WTC11 (cell line): ENCODE results near the gene PCGF1.

Experiments used
- ATF2 ChIP-seq: sonication (generic); formaldehyde crosslinking; IDR thresholded peaks from 2 replicates; pipeline ENCODE4 v1.8.1; 2022; ENCODE audit warnings: low read depth, missing genetic modification reagents, borderline replicate concordance
- ATF3 ChIP-seq: sonication (generic); formaldehyde crosslinking; conservative IDR thresholded peaks from 2 replicates; pipeline ENCODE4 v1.8.1; 2022; ENCODE audit warnings: mild to moderate bottlenecking, missing genetic modification reagents
- CDX4 ChIP-seq: fragments of 250-450 bp; sonication (Bioruptor Pico); IDR thresholded peaks from 2 replicates; pipeline ENCODE4 v1.9.0; 2021; ENCODE audit warnings: moderate library complexity, mild to moderate bottlenecking, inconsistent platforms, borderline replicate concordance
- FOXJ3 ChIP-seq: sonication (generic); formaldehyde crosslinking; IDR thresholded peaks from 2 replicates; pipeline ENCODE4 v1.9.0; 2021; ENCODE audit warnings: missing genetic modification reagents, mild to moderate bottlenecking, borderline replicate concordance
- IRF2 ChIP-seq: sonication (generic); formaldehyde crosslinking; IDR thresholded peaks from 2 replicates; pipeline ENCODE4 v1.8.0; 2022; ENCODE audit warnings: low read depth, missing genetic modification reagents, borderline replicate concordance
- KAT7 ChIP-seq: sonication (generic); formaldehyde crosslinking; IDR thresholded peaks from 2 replicates; pipeline ENCODE4 v1.8.1; 2023; ENCODE audit warnings: missing genetic modification reagents, mild to moderate bottlenecking, borderline replicate concordance
- MYBL2 ChIP-seq: sonication (generic); formaldehyde crosslinking; IDR thresholded peaks from 2 replicates; pipeline ENCODE4 v1.8.1; 2023; ENCODE audit warnings: mild to moderate bottlenecking, moderate library complexity, missing genetic modification reagents
- SMAD3 ChIP-seq: sonication (generic); formaldehyde crosslinking; IDR thresholded peaks from 2 replicates; pipeline ENCODE4 v1.8.0; 2022; ENCODE audit warnings: missing genetic modification reagents, mild to moderate bottlenecking, borderline replicate concordance
- STAT6 ChIP-seq: sonication (generic); formaldehyde crosslinking; conservative IDR thresholded peaks from 2 replicates; pipeline ENCODE4 v1.8.1; 2023; ENCODE audit warnings: mild to moderate bottlenecking, low read depth, missing genetic modification reagents, moderate library complexity
- TF ChIP-seq, protein P1 (sequence below): fragments of 200-600 bp; IDR thresholded peaks from 2 replicates; pipeline ENCODE4 v1.8.0; 2022; ENCODE audit warnings: antibody characterized with exemption
- TF ChIP-seq, protein P2 (sequence below): fragments of 250-450 bp; sonication (Bioruptor Pico); IDR thresholded peaks from 2 replicates; pipeline ENCODE4 v2.1.2; 2022; ENCODE audit warnings: mild to moderate bottlenecking, moderate library complexity
- TF ChIP-seq, protein P3 (sequence below): sonication (generic); formaldehyde crosslinking; IDR thresholded peaks from 2 replicates; pipeline ENCODE4 v1.8.1; 2023; ENCODE audit warnings: mild to moderate bottlenecking, missing genetic modification reagents, moderate library complexity
- TF ChIP-seq, protein P4 (sequence below): sonication (generic); formaldehyde crosslinking; IDR thresholded peaks from 2 replicates; pipeline ENCODE4 v1.8.0; 2023; ENCODE audit warnings: missing genetic modification reagents, mild to moderate bottlenecking, borderline replicate concordance
- TF ChIP-seq, protein P5 (sequence below): sonication (generic); formaldehyde crosslinking; IDR thresholded peaks from 2 replicates; pipeline ENCODE4 v1.8.1; 2023; ENCODE audit warnings: mild to moderate bottlenecking, missing genetic modification reagents

- TF ChIP-seq FOXJ3 (CRISPR knock-in tag), result no peak
- TF ChIP-seq, protein P1, sequence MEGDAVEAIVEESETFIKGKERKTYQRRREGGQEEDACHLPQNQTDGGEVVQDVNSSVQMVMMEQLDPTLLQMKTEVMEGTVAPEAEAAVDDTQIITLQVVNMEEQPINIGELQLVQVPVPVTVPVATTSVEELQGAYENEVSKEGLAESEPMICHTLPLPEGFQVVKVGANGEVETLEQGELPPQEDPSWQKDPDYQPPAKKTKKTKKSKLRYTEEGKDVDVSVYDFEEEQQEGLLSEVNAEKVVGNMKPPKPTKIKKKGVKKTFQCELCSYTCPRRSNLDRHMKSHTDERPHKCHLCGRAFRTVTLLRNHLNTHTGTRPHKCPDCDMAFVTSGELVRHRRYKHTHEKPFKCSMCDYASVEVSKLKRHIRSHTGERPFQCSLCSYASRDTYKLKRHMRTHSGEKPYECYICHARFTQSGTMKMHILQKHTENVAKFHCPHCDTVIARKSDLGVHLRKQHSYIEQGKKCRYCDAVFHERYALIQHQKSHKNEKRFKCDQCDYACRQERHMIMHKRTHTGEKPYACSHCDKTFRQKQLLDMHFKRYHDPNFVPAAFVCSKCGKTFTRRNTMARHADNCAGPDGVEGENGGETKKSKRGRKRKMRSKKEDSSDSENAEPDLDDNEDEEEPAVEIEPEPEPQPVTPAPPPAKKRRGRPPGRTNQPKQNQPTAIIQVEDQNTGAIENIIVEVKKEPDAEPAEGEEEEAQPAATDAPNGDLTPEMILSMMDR, result no peak
- no peak for TF ChIP-seq ATF2 (CRISPR knock-in tag)
- TF ChIP-seq, protein P2, sequence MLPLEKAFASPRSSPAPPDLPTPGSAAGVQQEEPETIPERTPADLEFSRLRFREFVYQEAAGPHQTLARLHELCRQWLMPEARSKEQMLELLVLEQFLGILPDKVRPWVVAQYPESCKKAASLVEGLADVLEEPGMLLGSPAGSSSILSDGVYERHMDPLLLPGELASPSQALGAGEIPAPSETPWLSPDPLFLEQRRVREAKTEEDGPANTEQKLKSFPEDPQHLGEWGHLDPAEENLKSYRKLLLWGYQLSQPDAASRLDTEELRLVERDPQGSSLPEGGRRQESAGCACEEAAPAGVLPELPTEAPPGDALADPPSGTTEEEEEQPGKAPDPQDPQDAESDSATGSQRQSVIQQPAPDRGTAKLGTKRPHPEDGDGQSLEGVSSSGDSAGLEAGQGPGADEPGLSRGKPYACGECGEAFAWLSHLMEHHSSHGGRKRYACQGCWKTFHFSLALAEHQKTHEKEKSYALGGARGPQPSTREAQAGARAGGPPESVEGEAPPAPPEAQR (CRISPR knock-in tag), result no peak
- no peak for TF ChIP-seq ATF3 (CRISPR knock-in tag)
- TF ChIP-seq, protein P3, sequence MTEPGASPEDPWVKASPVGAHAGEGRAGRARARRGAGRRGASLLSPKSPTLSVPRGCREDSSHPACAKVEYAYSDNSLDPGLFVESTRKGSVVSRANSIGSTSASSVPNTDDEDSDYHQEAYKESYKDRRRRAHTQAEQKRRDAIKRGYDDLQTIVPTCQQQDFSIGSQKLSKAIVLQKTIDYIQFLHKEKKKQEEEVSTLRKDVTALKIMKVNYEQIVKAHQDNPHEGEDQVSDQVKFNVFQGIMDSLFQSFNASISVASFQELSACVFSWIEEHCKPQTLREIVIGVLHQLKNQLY (CRISPR knock-in tag), result no peak
- no peak for TF ChIP-seq SMAD3
- TF ChIP-seq KAT7, result no peak
- no peak for TF ChIP-seq STAT6 (CRISPR knock-in tag)
- no peak for TF ChIP-seq IRF2 (CRISPR knock-in tag)
- no peak for TF ChIP-seq CDX4 (CRISPR knock-in tag)
- TF ChIP-seq MYBL2 (CRISPR knock-in tag), result no peak
- TF ChIP-seq, protein P4, sequence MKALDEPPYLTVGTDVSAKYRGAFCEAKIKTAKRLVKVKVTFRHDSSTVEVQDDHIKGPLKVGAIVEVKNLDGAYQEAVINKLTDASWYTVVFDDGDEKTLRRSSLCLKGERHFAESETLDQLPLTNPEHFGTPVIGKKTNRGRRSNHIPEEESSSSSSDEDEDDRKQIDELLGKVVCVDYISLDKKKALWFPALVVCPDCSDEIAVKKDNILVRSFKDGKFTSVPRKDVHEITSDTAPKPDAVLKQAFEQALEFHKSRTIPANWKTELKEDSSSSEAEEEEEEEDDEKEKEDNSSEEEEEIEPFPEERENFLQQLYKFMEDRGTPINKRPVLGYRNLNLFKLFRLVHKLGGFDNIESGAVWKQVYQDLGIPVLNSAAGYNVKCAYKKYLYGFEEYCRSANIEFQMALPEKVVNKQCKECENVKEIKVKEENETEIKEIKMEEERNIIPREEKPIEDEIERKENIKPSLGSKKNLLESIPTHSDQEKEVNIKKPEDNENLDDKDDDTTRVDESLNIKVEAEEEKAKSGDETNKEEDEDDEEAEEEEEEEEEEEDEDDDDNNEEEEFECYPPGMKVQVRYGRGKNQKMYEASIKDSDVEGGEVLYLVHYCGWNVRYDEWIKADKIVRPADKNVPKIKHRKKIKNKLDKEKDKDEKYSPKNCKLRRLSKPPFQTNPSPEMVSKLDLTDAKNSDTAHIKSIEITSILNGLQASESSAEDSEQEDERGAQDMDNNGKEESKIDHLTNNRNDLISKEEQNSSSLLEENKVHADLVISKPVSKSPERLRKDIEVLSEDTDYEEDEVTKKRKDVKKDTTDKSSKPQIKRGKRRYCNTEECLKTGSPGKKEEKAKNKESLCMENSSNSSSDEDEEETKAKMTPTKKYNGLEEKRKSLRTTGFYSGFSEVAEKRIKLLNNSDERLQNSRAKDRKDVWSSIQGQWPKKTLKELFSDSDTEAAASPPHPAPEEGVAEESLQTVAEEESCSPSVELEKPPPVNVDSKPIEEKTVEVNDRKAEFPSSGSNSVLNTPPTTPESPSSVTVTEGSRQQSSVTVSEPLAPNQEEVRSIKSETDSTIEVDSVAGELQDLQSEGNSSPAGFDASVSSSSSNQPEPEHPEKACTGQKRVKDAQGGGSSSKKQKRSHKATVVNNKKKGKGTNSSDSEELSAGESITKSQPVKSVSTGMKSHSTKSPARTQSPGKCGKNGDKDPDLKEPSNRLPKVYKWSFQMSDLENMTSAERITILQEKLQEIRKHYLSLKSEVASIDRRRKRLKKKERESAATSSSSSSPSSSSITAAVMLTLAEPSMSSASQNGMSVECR (CRISPR knock-in tag), result no peak
- TF ChIP-seq, protein P5, sequence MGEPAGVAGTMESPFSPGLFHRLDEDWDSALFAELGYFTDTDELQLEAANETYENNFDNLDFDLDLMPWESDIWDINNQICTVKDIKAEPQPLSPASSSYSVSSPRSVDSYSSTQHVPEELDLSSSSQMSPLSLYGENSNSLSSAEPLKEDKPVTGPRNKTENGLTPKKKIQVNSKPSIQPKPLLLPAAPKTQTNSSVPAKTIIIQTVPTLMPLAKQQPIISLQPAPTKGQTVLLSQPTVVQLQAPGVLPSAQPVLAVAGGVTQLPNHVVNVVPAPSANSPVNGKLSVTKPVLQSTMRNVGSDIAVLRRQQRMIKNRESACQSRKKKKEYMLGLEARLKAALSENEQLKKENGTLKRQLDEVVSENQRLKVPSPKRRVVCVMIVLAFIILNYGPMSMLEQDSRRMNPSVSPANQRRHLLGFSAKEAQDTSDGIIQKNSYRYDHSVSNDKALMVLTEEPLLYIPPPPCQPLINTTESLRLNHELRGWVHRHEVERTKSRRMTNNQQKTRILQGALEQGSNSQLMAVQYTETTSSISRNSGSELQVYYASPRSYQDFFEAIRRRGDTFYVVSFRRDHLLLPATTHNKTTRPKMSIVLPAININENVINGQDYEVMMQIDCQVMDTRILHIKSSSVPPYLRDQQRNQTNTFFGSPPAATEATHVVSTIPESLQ (CRISPR knock-in tag), result no peak
Observed at GRCh38 chr2:74464406-74464805, 43.1 kb downstream of the PCGF1 start.
